Bronchial epithelial cell (primary cell): ENCODE measurements around the gene CD63. TPM values are rescaled to one million over a fixed set of nuclear protein-coding genes. Genes with fewer than 3 reads are reported as not detected.

Experiments
- DNase-seq: peaks from one replicate; pipeline ENCODE4 v3.0.0-alpha.2; 2010; ENCODE audit warnings: low read depth
- FAIRE-seq: peaks from 2 replicates; lab custom pipeline; 2011; peaks lifted over from hg19 to GRCh38; lab: Jason Lieb, UNC
- H3K27me3 ChIP-seq: 2 replicates; pipeline ENCODE4 v1.5.1; 2011; ENCODE audit warnings: low read length; ENCODE audit not compliant: control insufficient read depth, insufficient read depth
- H3K36me3 ChIP-seq: 2 replicates; pipeline ENCODE4 v1.5.1; 2011; ENCODE audit warnings: low read length; ENCODE audit not compliant: control insufficient read depth, insufficient read depth
- H3K4me3 ChIP-seq: 2 replicates; pipeline ENCODE4 v1.5.1; 2011; ENCODE audit warnings: mild to moderate bottlenecking, low read depth, low read length, control low read depth
- CTCF ChIP-seq: IDR thresholded peaks from 2 replicates; pipeline ENCODE4 v1.5.1; 2011; ENCODE audit warnings: mild to moderate bottlenecking, moderate library complexity, low read length, control low read depth, inconsistent platforms; ENCODE audit not compliant: insufficient read depth, severe bottlenecking
- total RNA-seq: library from RNA; depleted of rRNA; stranded (reverse); fragments of >200 nt; gene quantifications from 2 replicates; pipeline ENCODE4 v1.2.1, GENCODE V29; 2014

The CD63 gene
- total RNA-seq, 1 donor from 2014 or later: 1,301 TPM

GRCh38 chr12:55732288-55732687 is 3.5 kb upstream of the CD63 start:
- DNase-seq (no peak), FAIRE-seq (no peak)
- H3K36me3 ChIP-seq: peaks cover under 1% of the 10 kb centered on the region
- no peak for TF ChIP-seq CTCF
- no peak overlapping the region for H3K4me3 ChIP-seq
- no peaks in the 10 kb centered on the region for H3K27me3 ChIP-seq

GRCh38 chr12:55729819-55730818 is 1.3 kb upstream of the CD63 start:
- FAIRE-seq (no peak), DNase-seq (no peak)
- H3K36me3 ChIP-seq: peaks cover 14% of the 10 kb centered on the region
- TF ChIP-seq CTCF: no peak
- H3K4me3 ChIP-seq: peak overlapping the region; percentile 85
- H3K27me3 ChIP-seq: no peaks in the 10 kb centered on the region

GRCh38 chr12:55728186-55728938 is 447 bp downstream of the CD63 start:
- Histone ChIP-seq H3K27me3 (no peaks in the 10 kb centered on the region), H3K4me3 (peak overlapping the region; percentile 85), H3K36me3 (peaks cover 26% of the 10 kb centered on the region)
- no peak for TF ChIP-seq CTCF
- FAIRE-seq: no peak
- DNase-seq: no peak

GRCh38 chr12:55727643-55728185 is 1.1 kb downstream of the CD63 start:
- FAIRE-seq (no peak), DNase-seq (peak; percentile 25)
- H3K4me3 ChIP-seq: peak overlapping the region; percentile 85
- no peaks in the 10 kb centered on the region for H3K27me3 ChIP-seq
- no peak for TF ChIP-seq CTCF
- peaks cover 26% of the 10 kb centered on the region for H3K36me3 ChIP-seq

GRCh38 chr12:55726971-55727370 is 1.8 kb downstream of the CD63 start:
- Histone ChIP-seq H3K4me3 (peak overlapping the region; percentile 85), H3K27me3 (no peaks in the 10 kb centered on the region), H3K36me3 (peaks cover 26% of the 10 kb centered on the region)
- no peak for DNase-seq
- no peak for TF ChIP-seq CTCF
- FAIRE-seq: no peak
